GM12878 (cell line): ENCODE measurements around the gene ITGB2. TPM values are rescaled to one million over a fixed set of nuclear protein-coding genes. Genes with fewer than 3 reads are reported as not detected.

ENCODE experiments used
- ATAC-seq: fragments of 200-7000 bp; cut with Tn5 transposase; 3 replicates; pipeline ENCODE4 v1.9.1; 2020; ENCODE audit warnings: mild to moderate bottlenecking, moderate library complexity
- BruUV-seq: library from RNA; stranded (reverse); fragments of 400-500 nt; replicated peaks from 2 replicates; lab custom pipeline; 2021; lab: Mats Ljungman, UMichigan
- CTCF ChIA-PET: fragments of 300-600 bp; sonication (Branson Sonifier 250); formaldehyde crosslinking; extraction: SDS; loops from one replicate; lab custom pipeline; 2021; ENCODE audit warnings: inconsistent platforms; lab: Yijun Ruan, JAX
- POLR2A ChIA-PET: fragments of 350-600 bp; formaldehyde crosslinking; extraction: SDS; loops from one replicate; lab custom pipeline; 2021; ENCODE audit warnings: inconsistent platforms; lab: Charles Lee
- RAD21 ChIA-PET: fragments of 300-600 bp; sonication (Branson Sonifier 250); formaldehyde crosslinking; loops from one replicate; lab custom pipeline; 2023; ENCODE audit warnings: antibody characterized with exemption; ENCODE audit not compliant: unreplicated experiment; lab: Charles Lee
- SMC1A ChIA-PET: fragments of 300-600 bp; sonication (Branson Sonifier 250); formaldehyde crosslinking; loops from one replicate; lab custom pipeline; 2023; ENCODE audit not compliant: unreplicated experiment, uncharacterized antibody; lab: Charles Lee
- DNase-seq: peaks from one replicate; pipeline ENCODE4 v3.0.0-alpha.2; 2011; ENCODE audit warnings: low read depth, low spot score
- FAIRE-seq: peaks from 3 replicates; lab custom pipeline; 2011; peaks lifted over from hg19 to GRCh38; lab: Jason Lieb, UNC
- H2AFZ ChIP-seq: 2 replicates; pipeline ENCODE4 v1.6.0; 2011; ENCODE audit warnings: low read depth, low read length, control low read depth; ENCODE audit not compliant: control insufficient read depth
- H3K27ac ChIP-seq: 2 replicates; pipeline ENCODE4 v1.5.1; 2011; ENCODE audit warnings: control low read depth; ENCODE audit not compliant: control insufficient read depth, insufficient read depth
- H3K27me3 ChIP-seq, 2 experiments: replicated peaks in 1 of 2; 2 replicates each; pipeline versions ENCODE4 v1.6.0 to v1.6.1; 2011; ENCODE audit warnings: low read length in 1 of 2; ENCODE audit not compliant: control insufficient read depth in 2 of 2, insufficient read depth in 2 of 2
- H3K36me3 ChIP-seq, 2 experiments: 2 replicates each; pipeline ENCODE4 v1.5.1; 2011; ENCODE audit warnings: low read length in 1 of 2; ENCODE audit not compliant: control insufficient read depth in 2 of 2, insufficient read depth in 2 of 2
- H3K4me1 ChIP-seq: 2 replicates; pipeline ENCODE4 v1.6.1; 2011; ENCODE audit warnings: mild to moderate bottlenecking, low read length, moderate library complexity, mixed read lengths; ENCODE audit not compliant: control insufficient read depth, insufficient read depth
- H3K4me2 ChIP-seq: 2 replicates; pipeline ENCODE4 v1.6.0; 2011; ENCODE audit warnings: control low read depth; ENCODE audit not compliant: control insufficient read depth, insufficient read depth
- H3K4me3 ChIP-seq: fragments of 200-600 bp; sonication (generic); 2 replicates; pipeline ENCODE4 v1.5.1; 2016
- H3K79me2 ChIP-seq: 2 replicates; pipeline ENCODE4 v1.6.0; 2011; ENCODE audit warnings: low read length; ENCODE audit not compliant: control insufficient read depth, insufficient read depth
- H3K9ac ChIP-seq: 2 replicates; pipeline ENCODE4 v1.8.0; 2011; ENCODE audit warnings: low read length, control low read depth, mixed read lengths; ENCODE audit not compliant: control insufficient read depth, insufficient read depth
- H3K9me3 ChIP-seq: replicated peaks from 3 replicates; pipeline ENCODE4 v1.5.1; 2011; ENCODE audit warnings: mild to moderate bottlenecking, low read length; ENCODE audit not compliant: control insufficient read depth, insufficient read depth
- H4K20me1 ChIP-seq: 2 replicates; pipeline ENCODE4 v1.6.0; 2011; ENCODE audit not compliant: control insufficient read depth, insufficient read depth
- BCL11A ChIP-seq: IDR thresholded peaks from 2 replicates; pipeline ENCODE4 v1.6.1; 2011; ENCODE audit warnings: low read depth, low read length
- CEBPZ ChIP-seq: fragments of 150-350 bp; IDR thresholded peaks from 2 replicates; pipeline ENCODE4 v1.6.1; 2016; ENCODE audit warnings: low read depth, low read length
- CHD1 ChIP-seq: IDR thresholded peaks from 2 replicates; pipeline ENCODE4 v1.6.1; 2012; ENCODE audit warnings: low read depth, low read length, improper control_type of control experiment
- MXI1 ChIP-seq: fragments of 150-350 bp; IDR thresholded peaks from 2 replicates; pipeline ENCODE4 v1.6.1; 2011; ENCODE audit warnings: low read depth, mild to moderate bottlenecking, inconsistent platforms, low read length, improper control_type of control experiment
- RBBP5 ChIP-seq: fragments of 200-600 bp; sonication (generic); conservative IDR thresholded peaks from 2 replicates; pipeline ENCODE4 v1.6.1; 2016
- SREBF1 ChIP-seq: IDR thresholded peaks from 2 replicates; pipeline ENCODE4 v1.6.1; 2012; ENCODE audit warnings: mild to moderate bottlenecking, low read length
- WGBS: methylation state at CpG from one replicate; pipeline ENCODE4 v1.1.6; 2016; ENCODE audit warnings: low lambda C conversion rate; ENCODE audit not compliant: insufficient replicate concordance, insufficient coverage; ENCODE audit errors: missing lambda C conversion rate; 5-methylcytosine and 5-hydroxymethylcytosine counted together
- in situ Hi-C: fragments of 300-500 bp; cut with MboI; formaldehyde crosslinking; loops from 9 replicates; pipeline ENCODE4 v1.14.3; 2018; ENCODE audit warnings: mixed read lengths
- intact Hi-C: fragments of 100-400 bp; cut with micrococcal nuclease; formaldehyde crosslinking; loops from one replicate; pipeline ENCODE4 v1.14.2; 2022; ENCODE audit not compliant: unreplicated experiment
- polyA plus RNA-seq, 11 experiments: library from polyadenylated mRNA; depleted of rRNA in 4 of 11; unstranded in 6 of 11; stranded (reverse) in 5 of 11; fragments of >200 nt; fragmentation: Nextera tagmentation in 4 of 11; fragmentation: Illumina TruSeq in 1 of 11; extraction: Ambion mirVana in 4 of 11; extraction: Trizol in 1 of 11; gene quantifications; 1 replicate in 1 of 11; 2 replicates in 10 of 11; pipeline versions ENCODE4 v1.2.1 to v1.2.3, GENCODE V29; 2011 to 2016; ENCODE audit warnings: inconsistent platforms in 2 of 11, missing spikeins in 2 of 11, low read depth in 1 of 11
- total RNA-seq, 4 experiments: library from RNA; depleted of rRNA in 3 of 4; stranded (reverse); fragments of >200 nt in 3 of 4; fragmentation: Illumina TruSeq in 1 of 4; extraction: Trizol in 1 of 4; gene quantifications; 2 replicates each; pipeline versions ENCODE4 v1.2.1 to v1.2.3, GENCODE V29; 2013 to 2021

ITGB2 gene
- total and polyA plus RNA-seq, 10 of the 15 experiments (the other 5 are each of a cell fraction or from before 2014, with no cell fraction given) = 8.0 to 172 (median 58.9) TPM

- no peak for TF ChIP-seq MXI1
These were observed 36.5 kb upstream of the ITGB2 start (continued) for GRCh38 chr21:44957047-44957831.

GRCh38 chr21:44956356-44957046 is 35.8 kb upstream of the ITGB2 start:
- Histone ChIP-seq H3K9ac (no peak overlapping the region), H3K27ac (no peak overlapping the region), H3K4me1 (no peaks in the 10 kb centered on the region), H3K9me3 (no peaks in the 10 kb centered on the region), H3K4me2 (no peak overlapping the region), H3K4me3 (no peak overlapping the region), H4K20me1 (peaks cover 3% of the 10 kb centered on the region; the same call in 1 of the 2 replicates), H3K79me2 (peaks cover 5% of the 10 kb centered on the region), H3K36me3 (peaks cover 6 to 42% of the 10 kb centered on the region in 2 experiments; a peak in 3 of 4 replicates), H3K27me3 (no peaks in the 10 kb centered on the region), H2AFZ (no peak overlapping the region)
- no peak for TF ChIP-seq BCL11A
- TF ChIP-seq RBBP5 = no peak
- no peak for TF ChIP-seq CHD1
- TF ChIP-seq CEBPZ = no peak
- TF ChIP-seq SREBF1 = no peak
- in situ Hi-C loops (loop anchor here (5.0 kb wide), 1 partner anchor 36 kb away; no protein-coding TSS in a partner anchor), intact Hi-C loops (no loop called here)
- FAIRE-seq = no peak
- no peak for ATAC-seq
- BruUV-seq = no TSS peak
- 97% methylated on average over 35 of the region's 35 CpGs for WGBS
- CTCF ChIA-PET = interaction anchor here (3.0 to 7.2 kb wide), 2 partner anchors 173 to 181 kb away, joined by 14 to 47 read pairs; no protein-coding TSS in a partner anchor
- POLR2A ChIA-PET = no interaction called here
- no peak for DNase-seq
- RAD21 ChIA-PET = no interaction called here
- SMC1A ChIA-PET = no interaction called here
